Measurements from ENCODE around the gene ADCK2.

DNA sequence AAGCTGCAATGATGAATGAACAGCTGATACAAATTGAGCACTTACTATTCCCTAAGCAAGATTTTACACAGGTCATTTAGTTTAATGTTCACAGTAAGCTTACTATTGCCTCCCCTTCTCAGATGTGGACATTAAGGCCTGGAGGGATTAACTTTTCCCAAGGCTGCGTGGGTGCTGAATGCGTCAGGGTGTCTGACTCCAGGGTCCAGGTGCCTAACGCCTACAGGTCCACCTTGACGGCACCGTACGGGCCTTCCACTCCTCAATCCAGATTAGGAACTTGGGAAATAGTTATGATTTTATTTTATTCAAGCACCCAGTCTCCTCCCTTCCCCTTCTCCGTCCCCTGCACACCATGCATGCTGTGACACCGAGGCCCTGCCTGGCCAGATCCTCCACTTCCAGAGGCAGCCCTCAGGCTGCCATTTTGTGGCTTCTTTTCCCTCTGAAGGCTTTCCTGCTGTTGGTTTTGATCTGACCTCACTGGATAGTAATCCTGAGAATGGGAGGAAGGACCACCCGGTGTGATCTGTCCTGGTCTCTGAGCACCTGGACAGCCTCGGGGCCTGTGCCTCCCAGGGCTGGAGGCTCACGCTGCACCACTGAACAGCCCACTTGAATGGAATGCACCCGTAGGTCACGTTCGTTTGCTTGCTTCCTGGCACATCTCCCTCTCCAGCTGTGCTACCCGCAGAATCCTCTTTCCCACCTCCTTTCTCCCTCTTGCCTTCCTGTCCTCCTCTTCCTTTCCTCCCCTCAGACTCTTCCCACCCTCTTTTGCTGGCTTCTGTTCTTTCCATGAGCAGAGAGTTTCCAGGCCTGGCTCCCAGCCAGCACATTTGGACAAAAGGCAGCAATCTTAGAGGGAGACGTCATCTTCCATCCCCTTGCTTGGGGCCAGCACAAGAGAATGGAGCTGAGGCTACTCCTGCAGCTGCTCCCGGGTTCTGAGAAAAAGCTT, 46.6 kb upstream of the ADCK2 start:
- TF ChIP-seq POLR2A (IDR thresholded peaks at IDR 0.05): no peak
- TF ChIP-seq, protein P1, sequence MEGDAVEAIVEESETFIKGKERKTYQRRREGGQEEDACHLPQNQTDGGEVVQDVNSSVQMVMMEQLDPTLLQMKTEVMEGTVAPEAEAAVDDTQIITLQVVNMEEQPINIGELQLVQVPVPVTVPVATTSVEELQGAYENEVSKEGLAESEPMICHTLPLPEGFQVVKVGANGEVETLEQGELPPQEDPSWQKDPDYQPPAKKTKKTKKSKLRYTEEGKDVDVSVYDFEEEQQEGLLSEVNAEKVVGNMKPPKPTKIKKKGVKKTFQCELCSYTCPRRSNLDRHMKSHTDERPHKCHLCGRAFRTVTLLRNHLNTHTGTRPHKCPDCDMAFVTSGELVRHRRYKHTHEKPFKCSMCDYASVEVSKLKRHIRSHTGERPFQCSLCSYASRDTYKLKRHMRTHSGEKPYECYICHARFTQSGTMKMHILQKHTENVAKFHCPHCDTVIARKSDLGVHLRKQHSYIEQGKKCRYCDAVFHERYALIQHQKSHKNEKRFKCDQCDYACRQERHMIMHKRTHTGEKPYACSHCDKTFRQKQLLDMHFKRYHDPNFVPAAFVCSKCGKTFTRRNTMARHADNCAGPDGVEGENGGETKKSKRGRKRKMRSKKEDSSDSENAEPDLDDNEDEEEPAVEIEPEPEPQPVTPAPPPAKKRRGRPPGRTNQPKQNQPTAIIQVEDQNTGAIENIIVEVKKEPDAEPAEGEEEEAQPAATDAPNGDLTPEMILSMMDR (IDR thresholded peaks at IDR 0.05): no peak
